Measurements from ENCODE around the gene RGL1.

DNA sequence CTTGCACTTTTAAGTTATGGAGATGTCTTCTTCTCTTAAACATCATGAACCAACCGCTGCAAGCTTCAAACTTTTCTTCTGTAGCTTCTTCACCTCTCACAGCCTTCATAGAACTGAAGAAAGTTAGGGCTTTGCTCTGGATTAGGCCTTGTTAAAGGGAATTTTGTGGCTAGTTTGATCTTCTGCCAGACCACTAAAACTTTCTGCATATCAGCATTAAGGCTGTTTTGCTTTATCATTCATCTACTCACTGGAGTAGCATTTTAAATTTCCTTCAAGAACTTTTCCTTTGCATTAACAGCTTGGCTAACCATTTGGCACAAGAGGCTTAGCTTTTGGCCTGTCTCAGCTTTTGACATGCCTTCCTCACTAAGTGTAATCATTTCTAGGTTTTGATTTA is 43.0 kb upstream of the RGL1 start:
- TF ChIP-seq, protein P1, sequence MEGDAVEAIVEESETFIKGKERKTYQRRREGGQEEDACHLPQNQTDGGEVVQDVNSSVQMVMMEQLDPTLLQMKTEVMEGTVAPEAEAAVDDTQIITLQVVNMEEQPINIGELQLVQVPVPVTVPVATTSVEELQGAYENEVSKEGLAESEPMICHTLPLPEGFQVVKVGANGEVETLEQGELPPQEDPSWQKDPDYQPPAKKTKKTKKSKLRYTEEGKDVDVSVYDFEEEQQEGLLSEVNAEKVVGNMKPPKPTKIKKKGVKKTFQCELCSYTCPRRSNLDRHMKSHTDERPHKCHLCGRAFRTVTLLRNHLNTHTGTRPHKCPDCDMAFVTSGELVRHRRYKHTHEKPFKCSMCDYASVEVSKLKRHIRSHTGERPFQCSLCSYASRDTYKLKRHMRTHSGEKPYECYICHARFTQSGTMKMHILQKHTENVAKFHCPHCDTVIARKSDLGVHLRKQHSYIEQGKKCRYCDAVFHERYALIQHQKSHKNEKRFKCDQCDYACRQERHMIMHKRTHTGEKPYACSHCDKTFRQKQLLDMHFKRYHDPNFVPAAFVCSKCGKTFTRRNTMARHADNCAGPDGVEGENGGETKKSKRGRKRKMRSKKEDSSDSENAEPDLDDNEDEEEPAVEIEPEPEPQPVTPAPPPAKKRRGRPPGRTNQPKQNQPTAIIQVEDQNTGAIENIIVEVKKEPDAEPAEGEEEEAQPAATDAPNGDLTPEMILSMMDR (conservative IDR thresholded peaks at IDR 0.05; ENCODE audit: low read depth, low read length): no peak
- no peak for TF ChIP-seq EZH2 (IDR thresholded peaks at IDR 0.05; ENCODE audit: borderline replicate concordance, low read depth, low read length, poor library complexity, severe bottlenecking)

Data from A673 (cell line).